Stimulated activated CD8-positive, alpha-beta memory T cell treated with anti-CD3 and anti-CD28 coated beads, Interleukin-2, amount 100 ng/mL, for 1 hour (primary cell): ENCODE measurements around the gene FEZ2.

Experiments
- DNase-seq, 2 donors: peaks; one replicate each; pipeline ENCODE4 v3.0.0-alpha.2; 2020; ENCODE audit warnings: low read depth in 2 of 2

Gene FEZ2

GRCh38 chr2:36530178-36530982, 67.6 kb downstream of the FEZ2 start:
- no peak for DNase-seq

DNA sequence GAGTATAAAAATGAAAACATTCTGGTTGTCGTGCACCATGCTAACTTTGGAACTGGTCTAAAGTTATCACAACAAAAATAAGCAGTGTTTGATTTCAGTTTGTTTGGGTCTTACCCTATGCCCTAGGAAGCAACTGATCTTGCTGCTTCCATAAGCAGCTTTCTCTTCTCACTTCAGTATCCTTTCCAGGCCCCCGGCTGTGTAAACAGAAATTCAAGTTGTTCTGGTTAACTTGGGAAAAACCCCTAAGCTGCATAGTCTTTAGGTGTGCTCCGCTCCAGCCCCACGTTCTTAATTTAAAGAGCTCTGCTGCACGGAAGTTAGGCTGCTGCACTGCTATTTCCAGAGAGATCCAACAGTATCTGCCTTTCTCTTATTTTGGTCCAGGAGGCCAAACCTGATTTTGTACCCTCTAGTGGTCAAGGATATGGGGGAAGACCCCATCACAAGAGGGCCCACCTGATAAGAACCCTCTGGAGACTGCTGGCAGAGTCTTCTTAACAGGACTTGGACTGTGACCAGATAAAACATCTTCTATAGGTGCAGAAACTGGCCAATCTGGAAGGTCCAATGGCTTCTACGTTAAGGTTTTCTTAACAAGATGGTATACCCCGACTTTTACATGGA, 69.1 kb downstream of the FEZ2 start:
- no peak for DNase-seq

DNA sequence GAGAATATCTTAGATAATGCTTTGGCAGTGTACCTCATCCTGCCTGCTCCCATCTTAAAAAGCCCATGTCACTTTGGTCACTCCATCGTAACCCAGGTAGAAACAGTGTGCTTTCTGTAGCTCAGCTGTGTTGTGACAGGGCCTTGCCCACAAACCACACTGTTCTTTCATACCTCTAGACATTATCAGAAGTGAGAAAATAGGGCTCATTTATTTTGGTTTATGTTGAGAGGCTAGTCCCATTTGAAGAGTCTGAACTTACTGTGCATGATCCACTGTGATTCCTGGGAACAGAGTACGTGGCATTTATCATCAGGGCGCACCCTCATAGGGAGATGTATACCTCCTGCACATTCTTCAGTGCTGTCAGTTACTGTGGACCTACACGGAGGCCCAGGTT, 69.7 kb downstream of the FEZ2 start:
- DNase-seq, result no peak

- DNase-seq, result no peak
Observed at GRCh38 chr2:36526226-36526625, 71.7 kb downstream of the FEZ2 start.

- no peak for DNase-seq
Observed at GRCh38 chr2:36525245-36525644, 72.7 kb downstream of the FEZ2 start.

GRCh38 chr2:36523153-36523552, 74.8 kb downstream of the FEZ2 start:
- DNase-seq, result no peak

GRCh38 chr2:36520431-36520830, 77.5 kb downstream of the FEZ2 start:
- DNase-seq, result no peak

- no peak for DNase-seq
Observed at GRCh38 chr2:36516136-36516870, 81.7 kb downstream of the FEZ2 start.

- DNase-seq, result no peak
Observed at GRCh38 chr2:36515538-36515937, 82.4 kb downstream of the FEZ2 start.

GRCh38 chr2:36513661-36514060, 84.3 kb downstream of the FEZ2 start:
- DNase-seq, result no peak

DNA sequence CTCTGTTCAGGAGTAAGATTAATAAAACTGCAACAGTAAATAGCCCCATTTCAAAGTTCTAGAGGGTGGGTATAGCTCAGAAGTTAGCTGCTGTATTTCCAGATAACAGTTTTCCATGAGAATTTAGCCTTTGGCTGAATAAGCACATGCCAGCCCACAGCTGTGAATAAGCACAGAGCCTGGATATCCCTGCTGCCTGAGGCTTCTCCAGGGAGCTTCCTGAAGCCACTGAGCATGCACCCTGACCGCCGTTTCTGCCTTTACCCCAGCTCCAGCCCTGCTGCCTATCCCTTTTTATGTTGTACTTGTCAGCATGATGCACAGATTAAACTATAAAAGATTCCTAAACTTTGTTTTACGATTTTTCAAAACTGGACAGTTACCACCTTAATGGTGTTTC, 85.3 kb downstream of the FEZ2 start:
- DNase-seq, result no peak

GRCh38 chr2:36511858-36512603, 85.9 kb downstream of the FEZ2 start:
- DNase-seq, result no peak

- DNase-seq, result no peak
Observed at GRCh38 chr2:36509075-36509474, 88.9 kb downstream of the FEZ2 start.

DNA sequence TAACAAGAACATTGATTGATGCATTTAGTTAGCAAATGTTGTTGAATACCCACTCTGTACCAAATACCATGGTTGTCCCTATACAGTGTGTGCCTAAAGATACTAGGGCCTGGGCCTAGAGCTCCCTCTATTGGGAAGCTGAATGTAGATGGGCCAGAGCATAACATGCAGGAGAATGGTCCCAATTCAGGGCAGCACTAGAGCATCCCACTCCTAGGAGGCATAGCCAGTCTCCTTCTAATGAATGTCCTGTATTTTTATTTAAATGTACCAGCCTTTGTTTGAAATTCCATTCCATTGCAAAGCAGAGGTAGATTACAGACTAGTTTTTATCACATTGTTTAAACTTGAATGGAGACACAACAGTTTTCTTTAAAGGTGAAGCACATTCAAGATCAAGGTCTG, 90.6 kb downstream of the FEZ2 start:
- DNase-seq, result no peak
